Measurements from ENCODE around the gene AGO3. TPM values are rescaled to one million over a fixed set of nuclear protein-coding genes. Genes with fewer than 3 reads are reported as not detected.

The AGO3 gene
- total and polyA plus RNA-seq, 2 of the 13 experiments (the other 11 are each of a cell fraction or from before 2014, with no cell fraction given), result 21.2 to 27.1 TPM

DNA sequence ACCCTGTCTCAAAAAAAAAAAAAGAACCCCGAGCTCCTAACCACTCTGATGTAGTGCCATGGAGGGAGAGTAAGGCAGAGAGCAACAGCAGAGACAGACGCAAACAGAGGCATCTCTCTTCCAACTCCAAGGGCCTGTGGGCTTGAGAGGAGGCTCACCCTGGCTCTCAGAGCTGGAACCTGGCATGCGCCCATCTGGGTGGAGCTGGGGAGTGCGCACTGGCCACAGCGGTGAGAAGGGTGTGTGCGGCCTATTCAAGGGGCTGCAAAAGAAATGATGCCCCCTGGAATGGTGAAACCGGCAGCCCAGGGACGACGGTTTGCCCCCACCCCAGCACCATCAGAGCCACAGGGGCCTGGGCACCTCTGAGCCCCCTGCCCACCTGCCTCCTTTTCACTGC, 176.5 kb downstream of the AGO3 start:
- Histone ChIP-seq H2AFZ (ENCODE audit: low read length) (no peak overlapping the region), H3K27ac (ENCODE audit: extremely low read length, insufficient read depth, low read length) (no peak overlapping the region), H3K4me3 (replicated peaks in 1 of 3; ENCODE audit: insufficient read depth in 1 of 3, low read depth in 2 of 3, low read length in 3 of 3) (no peak overlapping the region), H4K20me1 (ENCODE audit: insufficient read depth, low read length) (no peaks in the 10 kb centered on the region), H3K4me2 (ENCODE audit: low read depth, low read length) (no peak overlapping the region), H3K9me3 (ENCODE audit: low read length) (no peaks in the 10 kb centered on the region), H3K79me2 (ENCODE audit: insufficient read depth, low read length) (no peaks in the 10 kb centered on the region), H3K27me3 (ENCODE audit: control insufficient read depth in 1 of 2, insufficient read depth in 2 of 2, low read length in 2 of 2) (peaks cover 4 to 24% of the 10 kb centered on the region in 2 experiments; a peak in 4 of 5 replicates), H3K4me1 (ENCODE audit: insufficient read depth, low read length) (peaks cover 32% of the 10 kb centered on the region), H3K36me3 (replicated peaks in 1 of 2; ENCODE audit: control insufficient read depth in 1 of 2, insufficient read depth in 2 of 2, low read length in 2 of 2) (no peaks in the 10 kb centered on the region), H3K9ac (ENCODE audit: insufficient read depth, low read depth, low read length) (no peak overlapping the region)
- FAIRE-seq, result no peak
- WGBS (ENCODE audit: low lambda C conversion rate), result 55% methylated on average over 9 of the region's 9 CpGs
- CTCF ChIA-PET (ENCODE audit: low intra/inter-chr PET ratio, low total read pairs), result no interaction called here
- BruUV-seq (replicated peaks), result no TSS peak
- ATAC-seq, result no peak
- POLR2A ChIA-PET, result interaction anchor here (1.9 kb wide), 1 partner anchor 7 kb away, joined by 7 read pairs; no protein-coding TSS in a partner anchor
- intact Hi-C loops (cut with micrococcal nuclease; ENCODE audit: unreplicated experiment) (no loop called here), in situ Hi-C loops (cut with HindIII; ENCODE audit: extremely low pct_ligation_motif_present, low pct_unique_long_range_greater_than_20kb) (no loop called here)
- DNase-seq (ENCODE audit: low spot score), result no peak
- TF ChIP-seq, protein P1, sequence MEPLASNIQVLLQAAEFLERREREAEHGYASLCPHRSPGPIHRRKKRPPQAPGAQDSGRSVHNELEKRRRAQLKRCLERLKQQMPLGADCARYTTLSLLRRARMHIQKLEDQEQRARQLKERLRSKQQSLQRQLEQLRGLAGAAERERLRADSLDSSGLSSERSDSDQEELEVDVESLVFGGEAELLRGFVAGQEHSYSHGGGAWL (CRISPR knock-in tag; IDR thresholded peaks at IDR 0.05), result no peak
- TF ChIP-seq TOE1 (CRISPR knock-in tag; IDR thresholded peaks at IDR 0.05), result no peak
- TF ChIP-seq, protein P2, sequence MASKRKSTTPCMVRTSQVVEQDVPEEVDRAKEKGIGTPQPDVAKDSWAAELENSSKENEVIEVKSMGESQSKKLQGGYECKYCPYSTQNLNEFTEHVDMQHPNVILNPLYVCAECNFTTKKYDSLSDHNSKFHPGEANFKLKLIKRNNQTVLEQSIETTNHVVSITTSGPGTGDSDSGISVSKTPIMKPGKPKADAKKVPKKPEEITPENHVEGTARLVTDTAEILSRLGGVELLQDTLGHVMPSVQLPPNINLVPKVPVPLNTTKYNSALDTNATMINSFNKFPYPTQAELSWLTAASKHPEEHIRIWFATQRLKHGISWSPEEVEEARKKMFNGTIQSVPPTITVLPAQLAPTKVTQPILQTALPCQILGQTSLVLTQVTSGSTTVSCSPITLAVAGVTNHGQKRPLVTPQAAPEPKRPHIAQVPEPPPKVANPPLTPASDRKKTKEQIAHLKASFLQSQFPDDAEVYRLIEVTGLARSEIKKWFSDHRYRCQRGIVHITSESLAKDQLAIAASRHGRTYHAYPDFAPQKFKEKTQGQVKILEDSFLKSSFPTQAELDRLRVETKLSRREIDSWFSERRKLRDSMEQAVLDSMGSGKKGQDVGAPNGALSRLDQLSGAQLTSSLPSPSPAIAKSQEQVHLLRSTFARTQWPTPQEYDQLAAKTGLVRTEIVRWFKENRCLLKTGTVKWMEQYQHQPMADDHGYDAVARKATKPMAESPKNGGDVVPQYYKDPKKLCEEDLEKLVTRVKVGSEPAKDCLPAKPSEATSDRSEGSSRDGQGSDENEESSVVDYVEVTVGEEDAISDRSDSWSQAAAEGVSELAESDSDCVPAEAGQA (IDR thresholded peaks at IDR 0.05; ENCODE audit: low read depth), result no peak
- TF ChIP-seq, protein P2 (CRISPR knock-in tag; IDR thresholded peaks at IDR 0.05; ENCODE audit: borderline replicate concordance), result no peak
- TF ChIP-seq NFE2L1 (CRISPR knock-in tag; IDR thresholded peaks at IDR 0.05; ENCODE audit: borderline replicate concordance), result no peak
- TF ChIP-seq, protein P3, sequence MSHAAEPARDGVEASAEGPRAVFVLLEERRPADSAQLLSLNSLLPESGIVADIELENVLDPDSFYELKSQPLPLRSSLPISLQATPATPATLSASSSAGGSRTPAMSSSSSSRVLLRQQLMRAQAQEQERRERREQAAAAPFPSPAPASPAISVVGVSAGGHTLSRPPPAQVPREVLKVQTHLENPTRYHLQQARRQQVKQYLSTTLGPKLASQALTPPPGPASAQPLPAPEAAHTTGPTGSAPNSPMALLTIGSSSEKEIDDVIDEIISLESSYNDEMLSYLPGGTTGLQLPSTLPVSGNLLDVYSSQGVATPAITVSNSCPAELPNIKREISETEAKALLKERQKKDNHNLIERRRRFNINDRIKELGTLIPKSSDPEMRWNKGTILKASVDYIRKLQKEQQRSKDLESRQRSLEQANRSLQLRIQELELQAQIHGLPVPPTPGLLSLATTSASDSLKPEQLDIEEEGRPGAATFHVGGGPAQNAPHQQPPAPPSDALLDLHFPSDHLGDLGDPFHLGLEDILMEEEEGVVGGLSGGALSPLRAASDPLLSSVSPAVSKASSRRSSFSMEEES (CRISPR knock-in tag; IDR thresholded peaks at IDR 0.05), result no peak
- TF ChIP-seq CREBL2 (CRISPR knock-in tag; IDR thresholded peaks at IDR 0.05; ENCODE audit: borderline replicate concordance), result no peak
- TF ChIP-seq ATF3 (CRISPR knock-in tag; IDR thresholded peaks at IDR 0.05), result no peak
- TF ChIP-seq, protein P4, sequence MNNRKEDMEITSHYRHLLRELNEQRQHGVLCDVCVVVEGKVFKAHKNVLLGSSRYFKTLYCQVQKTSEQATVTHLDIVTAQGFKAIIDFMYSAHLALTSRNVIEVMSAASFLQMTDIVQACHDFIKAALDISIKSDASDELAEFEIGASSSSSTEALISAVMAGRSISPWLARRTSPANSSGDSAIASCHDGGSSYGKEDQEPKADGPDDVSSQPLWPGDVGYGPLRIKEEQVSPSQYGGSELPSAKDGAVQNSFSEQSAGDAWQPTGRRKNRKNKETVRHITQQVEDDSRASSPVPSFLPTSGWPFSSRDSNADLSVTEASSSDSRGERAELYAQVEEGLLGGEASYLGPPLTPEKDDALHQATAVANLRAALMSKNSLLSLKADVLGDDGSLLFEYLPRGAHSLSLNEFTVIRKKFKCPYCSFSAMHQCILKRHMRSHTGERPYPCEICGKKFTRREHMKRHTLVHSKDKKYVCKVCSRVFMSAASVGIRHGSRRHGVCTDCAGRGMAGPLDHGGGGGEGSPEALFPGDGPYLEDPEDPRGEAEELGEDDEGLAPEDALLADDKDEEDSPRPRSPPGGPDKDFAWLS (CRISPR knock-in tag; IDR thresholded peaks at IDR 0.05; ENCODE audit: borderline replicate concordance), result no peak
- TF ChIP-seq NR2F1 (CRISPR knock-in tag; IDR thresholded peaks at IDR 0.05), result no peak
- no peak for TF ChIP-seq NFKB2 (CRISPR knock-in tag; IDR thresholded peaks at IDR 0.05; ENCODE audit: borderline replicate concordance)
